Mucosa of descending colon (tissue), 3 donors: Measurements from ENCODE around the gene G3BP1. TPM values are rescaled to one million over a fixed set of nuclear protein-coding genes. Genes with fewer than 3 reads are reported as not detected.
"Not testable (repeated sequence)": the region's sequence is repeated elsewhere in the genome, so short reads cannot be mapped to it uniquely, and the experiment has no call there.

Source experiments
- ATAC-seq: fragments of 200-7000 bp; cut with Tn5 transposase; one replicate; pipeline ENCODE4 v1.9.1; 2020; ENCODE audit warnings: mild to moderate bottlenecking, moderate library complexity
- DNase-seq, 3 donors: peaks; one replicate each; pipeline ENCODE4 v3.0.0-alpha.2; 2020
- H3K36me3 ChIP-seq: fragments of 200-600 bp; one replicate; pipeline ENCODE4 v1.8.0; 2021; ENCODE audit warnings: low read depth, mild to moderate bottlenecking
- H3K4me1 ChIP-seq: fragments of 200-600 bp; one replicate; pipeline ENCODE4 v1.8.0; 2021; ENCODE audit warnings: low read depth, mild to moderate bottlenecking
- H3K4me3 ChIP-seq: fragments of 200-600 bp; one replicate; pipeline ENCODE4 v1.8.0; 2021; ENCODE audit warnings: mild to moderate bottlenecking
- H3K9me3 ChIP-seq: fragments of 200-600 bp; one replicate; pipeline ENCODE4 v1.8.0; 2021; ENCODE audit warnings: mild to moderate bottlenecking
- intact Hi-C, 2 donors: fragments of 100-400 bp; cut with DNase I in 1 of 2; cut with micrococcal nuclease in 1 of 2; formaldehyde crosslinking; loops; one replicate each; pipeline versions ENCODE4 v1.11.0 to v1.11.1; 2022; cut with DNase I, micrococcal nuclease
- total RNA-seq, 3 donors: library from RNA; stranded (reverse); fragmentation: NEBNext Ultra II Directional in 2 of 3; extraction: Animal tissue kit (Norgen Biotek cat#: 25700) in 2 of 3; gene quantifications; one replicate each; pipeline versions ENCODE4 v1.2.1 to v1.2.4, GENCODE V29; 2021 to 2023
- TF ChIP-seq, protein P1 (sequence below): fragments of 200-600 bp; IDR thresholded peaks from one replicate; pipeline ENCODE4 v1.8.0; 2022; ENCODE audit warnings: antibody characterized with exemption, mild to moderate bottlenecking
- donor health status: DM: no; HTN: no; CAD: no; lungs with moderate emphysema.
- donor health status: DM: no; HTN: no; CAD: no.
- donor health status: DM: no; HTN: yes; CAD: no.

G3BP1 gene
- total RNA-seq, 3 donors from 2014 or later = 121 to 132 (median 127) TPM

DNA sequence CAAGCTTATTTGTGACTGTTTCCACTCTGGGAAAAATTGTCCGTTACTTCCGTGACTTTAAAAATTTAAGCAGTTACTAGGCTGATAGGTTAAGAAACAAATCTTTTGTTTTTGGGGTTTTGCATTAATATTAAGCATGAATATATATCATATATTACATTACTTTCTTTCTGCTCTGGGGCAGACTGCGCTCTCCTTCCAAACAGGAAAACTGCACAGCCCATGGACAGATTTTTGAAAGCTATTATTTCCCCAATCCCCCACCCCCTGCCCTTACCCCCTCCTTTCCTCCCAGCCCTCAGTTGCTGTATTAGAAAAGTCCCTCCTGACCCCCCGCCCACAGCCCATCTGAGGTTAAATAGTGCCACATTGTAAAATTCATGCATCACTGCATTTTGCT lies 50.4 kb downstream of the G3BP1 start:
- no peaks in the 10 kb centered on the region for H3K9me3 ChIP-seq
- DNase-seq (no peak), ATAC-seq (no peak)
- H3K4me1 ChIP-seq = no peaks in the 10 kb centered on the region
- TF ChIP-seq, protein P1, sequence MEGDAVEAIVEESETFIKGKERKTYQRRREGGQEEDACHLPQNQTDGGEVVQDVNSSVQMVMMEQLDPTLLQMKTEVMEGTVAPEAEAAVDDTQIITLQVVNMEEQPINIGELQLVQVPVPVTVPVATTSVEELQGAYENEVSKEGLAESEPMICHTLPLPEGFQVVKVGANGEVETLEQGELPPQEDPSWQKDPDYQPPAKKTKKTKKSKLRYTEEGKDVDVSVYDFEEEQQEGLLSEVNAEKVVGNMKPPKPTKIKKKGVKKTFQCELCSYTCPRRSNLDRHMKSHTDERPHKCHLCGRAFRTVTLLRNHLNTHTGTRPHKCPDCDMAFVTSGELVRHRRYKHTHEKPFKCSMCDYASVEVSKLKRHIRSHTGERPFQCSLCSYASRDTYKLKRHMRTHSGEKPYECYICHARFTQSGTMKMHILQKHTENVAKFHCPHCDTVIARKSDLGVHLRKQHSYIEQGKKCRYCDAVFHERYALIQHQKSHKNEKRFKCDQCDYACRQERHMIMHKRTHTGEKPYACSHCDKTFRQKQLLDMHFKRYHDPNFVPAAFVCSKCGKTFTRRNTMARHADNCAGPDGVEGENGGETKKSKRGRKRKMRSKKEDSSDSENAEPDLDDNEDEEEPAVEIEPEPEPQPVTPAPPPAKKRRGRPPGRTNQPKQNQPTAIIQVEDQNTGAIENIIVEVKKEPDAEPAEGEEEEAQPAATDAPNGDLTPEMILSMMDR = no peak
- no peak overlapping the region for H3K4me3 ChIP-seq
- no peaks in the 10 kb centered on the region for H3K36me3 ChIP-seq
- intact Hi-C loops = loop anchor here in 1 of 2 donors (10.0 kb wide), 1 partner anchor 323 kb away; no protein-coding TSS in a partner anchor

DNA sequence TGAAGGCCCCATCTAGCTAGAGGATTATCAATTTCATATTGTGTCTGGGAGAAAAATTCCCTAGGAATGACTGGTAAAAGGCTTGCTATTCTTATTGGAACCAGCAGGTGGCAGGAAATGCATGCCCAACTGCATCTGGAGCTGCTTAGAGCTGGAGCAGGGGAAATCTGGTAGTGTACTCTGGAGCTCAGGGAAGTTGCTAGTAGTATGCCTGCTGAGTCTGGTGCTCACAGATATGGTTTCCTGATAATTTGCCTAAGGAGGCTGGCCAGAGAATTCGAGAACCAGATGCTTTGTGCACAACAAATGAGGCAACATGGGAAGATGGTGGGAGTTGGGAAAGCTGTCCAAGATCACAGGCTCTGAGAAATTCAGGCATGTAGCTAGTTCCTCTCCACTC lies 53.7 kb downstream of the G3BP1 start:
- DNase-seq (peak in 2 of 3 donors; percentile 30 to 76), ATAC-seq (peak; percentile 89)
- Histone ChIP-seq H3K4me3 (no peak overlapping the region), H3K36me3 (no peaks in the 10 kb centered on the region), H3K9me3 (no peaks in the 10 kb centered on the region), H3K4me1 (no peaks in the 10 kb centered on the region)
- intact Hi-C loops = loop anchor here (2.0 to 10.0 kb wide), 2 partner anchors 317 to 319 kb away; no protein-coding TSS in a partner anchor
- TF ChIP-seq, protein P1 = peak; percentile 34

DNA sequence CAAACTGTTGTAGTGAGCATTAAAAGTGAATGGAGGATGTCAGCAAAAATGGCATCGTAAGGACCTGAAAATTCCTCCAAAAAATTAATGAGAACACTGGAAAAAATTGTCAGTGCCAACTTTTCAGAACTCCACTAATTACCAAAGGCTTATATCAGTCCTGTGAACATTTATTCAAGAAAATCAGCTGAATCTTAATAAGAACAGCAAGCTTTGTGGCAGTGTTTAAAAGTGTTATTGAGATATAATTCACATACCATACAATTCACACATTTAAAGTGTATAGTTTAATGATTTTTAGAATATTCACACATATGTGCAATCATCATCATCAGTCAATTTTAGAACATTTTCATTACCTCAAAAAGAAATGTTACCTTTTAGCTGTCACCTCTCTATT lies 57.6 kb downstream of the G3BP1 start:
- ATAC-seq = no peak
- intact Hi-C loops = loop anchor here in 1 of 2 donors (10.0 kb wide), 1 partner anchor 315 kb away; no protein-coding TSS in a partner anchor
- Histone ChIP-seq H3K36me3 (no peaks in the 10 kb centered on the region), H3K4me3 (no peak overlapping the region), H3K9me3 (peaks cover 36% of the 10 kb centered on the region), H3K4me1 (no peaks in the 10 kb centered on the region)
- DNase-seq = no peak
- TF ChIP-seq, protein P1 = no peak

DNA sequence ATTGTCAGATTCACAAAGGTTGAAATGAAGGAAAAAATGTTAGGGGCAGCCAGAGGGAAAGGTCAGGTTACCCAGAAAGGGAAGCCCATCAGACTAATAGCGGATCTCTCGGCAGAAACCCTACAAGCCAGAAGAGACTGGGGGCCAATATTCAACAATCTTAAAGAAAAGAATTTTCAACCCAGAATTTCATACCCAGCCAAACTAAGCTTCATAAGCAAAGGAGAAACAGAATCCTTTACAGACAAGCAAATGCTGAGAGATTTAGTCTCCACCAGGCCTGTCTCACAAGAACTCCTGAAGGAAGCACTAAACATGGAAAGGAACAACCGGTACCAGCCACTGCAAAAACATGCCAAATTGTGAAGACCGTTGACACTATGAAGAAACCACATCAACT lies 61.1 kb downstream of the G3BP1 start:
- H3K4me3 ChIP-seq, H3K4me1 ChIP-seq, ATAC-seq, H3K36me3 ChIP-seq, DNase-seq, intact Hi-C loops: not testable (repeated sequence)
- peaks cover 68% of the 10 kb centered on the region for H3K9me3 ChIP-seq

DNA sequence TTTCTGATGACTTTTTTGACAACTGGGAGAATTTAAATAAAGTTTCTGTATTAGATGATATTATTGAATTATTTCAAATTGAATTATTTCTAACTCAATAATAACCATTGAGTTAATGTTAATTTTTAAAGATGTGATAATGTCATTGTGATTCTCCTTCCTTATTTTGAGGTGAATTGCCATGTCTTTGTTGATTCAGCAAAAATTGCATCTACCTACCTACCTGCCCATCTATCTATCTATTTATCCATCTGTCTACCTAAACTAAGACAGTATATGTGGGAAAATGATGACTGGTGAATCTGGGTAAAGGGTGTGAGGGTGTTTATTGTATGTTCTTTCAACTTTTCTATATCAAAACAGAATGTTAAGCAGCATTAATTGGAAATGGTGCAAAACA lies 75.0 kb downstream of the G3BP1 start:
- H3K4me1 ChIP-seq = no peaks in the 10 kb centered on the region
- no peak for DNase-seq
- TF ChIP-seq, protein P1 = no peak
- H3K36me3 ChIP-seq = no peaks in the 10 kb centered on the region
- ATAC-seq = no peak
- no peak overlapping the region for H3K4me3 ChIP-seq
- H3K9me3 ChIP-seq = no peaks in the 10 kb centered on the region
- intact Hi-C loops = no loop called here

DNA sequence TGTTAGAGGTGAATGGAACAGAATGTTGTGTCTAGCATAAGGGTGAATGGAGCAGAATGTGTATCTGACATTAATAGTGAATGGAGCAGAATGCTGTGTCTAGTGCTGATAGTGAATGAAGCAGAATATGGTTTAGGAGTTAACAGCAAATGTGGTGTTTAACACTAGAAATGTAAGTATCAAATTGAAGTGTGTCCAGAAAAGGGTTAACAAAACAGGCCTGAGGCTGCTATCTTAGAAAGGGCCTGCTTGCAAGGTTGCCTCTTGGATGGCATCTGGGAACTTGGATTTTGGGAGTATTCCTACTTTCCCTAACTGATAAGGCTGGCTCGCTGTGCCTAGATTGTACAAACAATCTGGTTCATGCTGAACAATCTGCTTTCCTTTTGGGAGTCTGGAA lies 76.1 kb downstream of the G3BP1 start:
- ATAC-seq (no peak), DNase-seq (no peak)
- intact Hi-C loops = no loop called here
- no peaks in the 10 kb centered on the region for H3K36me3 ChIP-seq
- H3K9me3 ChIP-seq = no peaks in the 10 kb centered on the region
- H3K4me1 ChIP-seq = no peaks in the 10 kb centered on the region
- TF ChIP-seq, protein P1 = no peak
- H3K4me3 ChIP-seq = no peak overlapping the region
